DLD1 (cell line): ENCODE results near the gene INTS11.

Experiments used
- in situ Hi-C: cut with HindIII; loops from 2 replicates; pipeline ENCODE4 v1.10.0; 2017; ENCODE audit warnings: low sequenced_read_pairs

Gene INTS11

DNA sequence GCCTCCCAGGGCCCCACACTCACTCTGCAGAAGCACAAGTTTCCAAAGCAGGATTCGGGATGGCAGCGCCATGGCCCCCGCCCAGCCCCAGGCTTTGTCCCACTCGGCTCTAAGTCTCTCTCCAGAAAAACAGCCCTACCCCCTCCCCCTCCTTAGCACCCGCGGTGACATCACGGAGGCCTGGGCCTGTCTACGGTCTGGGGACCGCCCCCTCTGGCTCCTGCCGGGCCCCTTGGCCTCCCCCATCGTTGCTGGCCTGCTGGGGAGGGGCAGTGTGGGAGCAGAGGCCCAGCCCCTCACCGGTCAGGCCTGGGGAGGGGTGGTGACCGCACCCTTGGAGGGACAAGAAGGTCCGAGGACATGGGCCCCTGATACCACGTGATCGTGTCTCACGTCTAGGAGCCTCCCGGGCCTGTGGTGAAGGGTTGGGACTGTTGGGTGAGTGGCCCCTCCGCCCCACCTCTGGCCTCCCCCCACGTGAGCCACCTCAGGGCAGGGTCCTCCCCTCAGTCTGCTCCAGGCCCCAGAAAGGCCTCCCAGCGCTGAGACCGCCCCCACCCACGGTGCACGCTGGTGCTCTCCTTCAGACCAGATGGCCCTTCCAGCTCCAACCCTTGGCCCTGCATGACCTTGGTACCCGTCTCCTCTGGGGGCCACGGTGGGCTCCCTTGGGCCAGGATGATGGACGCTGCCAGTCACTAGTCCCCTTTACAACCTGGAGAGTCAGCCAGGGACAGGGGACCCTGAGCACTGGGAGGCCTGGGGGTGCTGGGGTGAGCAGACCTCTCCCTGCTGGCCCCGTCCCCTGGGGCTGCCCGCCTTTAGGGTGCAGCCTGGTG lies 34.2 kb upstream of the INTS11 start, which contains the start of gene MXRA8:
Gene MXRA8 (minus strand): TSS at position 123 of the 839 bp plus-strand sequence. CDS start 51 bp downstream, at position 72.
- in situ Hi-C loops = no loop called here

DNA sequence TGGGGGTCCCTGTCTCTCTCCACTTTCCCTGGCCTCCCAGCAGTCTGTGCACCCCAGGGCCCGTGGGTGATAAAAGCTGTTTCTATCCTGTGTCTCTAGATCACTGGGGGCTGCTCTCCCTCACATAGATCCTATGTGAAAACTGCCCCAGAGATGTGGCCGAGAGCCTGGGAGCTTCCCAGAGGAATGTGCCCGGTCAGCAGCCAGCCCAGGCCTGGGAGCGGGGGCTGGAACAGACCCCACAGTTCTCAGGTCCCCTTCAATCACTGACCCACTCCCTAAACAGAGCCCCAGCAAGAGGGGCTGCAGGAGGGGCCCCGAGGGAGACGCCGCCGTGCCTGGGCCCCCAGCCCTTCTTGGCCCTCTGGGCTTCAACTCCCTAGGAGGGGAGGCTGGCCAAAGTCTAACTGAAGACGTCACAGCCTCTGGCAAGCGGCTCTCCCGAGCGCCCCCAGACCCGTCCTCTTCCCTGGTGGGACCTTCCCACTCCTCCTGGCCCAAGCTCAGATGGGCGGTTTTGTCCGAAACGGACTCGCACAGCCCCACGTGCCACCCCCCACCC lies 33.5 kb upstream of the INTS11 start:
- in situ Hi-C loops = no loop called here

DNA sequence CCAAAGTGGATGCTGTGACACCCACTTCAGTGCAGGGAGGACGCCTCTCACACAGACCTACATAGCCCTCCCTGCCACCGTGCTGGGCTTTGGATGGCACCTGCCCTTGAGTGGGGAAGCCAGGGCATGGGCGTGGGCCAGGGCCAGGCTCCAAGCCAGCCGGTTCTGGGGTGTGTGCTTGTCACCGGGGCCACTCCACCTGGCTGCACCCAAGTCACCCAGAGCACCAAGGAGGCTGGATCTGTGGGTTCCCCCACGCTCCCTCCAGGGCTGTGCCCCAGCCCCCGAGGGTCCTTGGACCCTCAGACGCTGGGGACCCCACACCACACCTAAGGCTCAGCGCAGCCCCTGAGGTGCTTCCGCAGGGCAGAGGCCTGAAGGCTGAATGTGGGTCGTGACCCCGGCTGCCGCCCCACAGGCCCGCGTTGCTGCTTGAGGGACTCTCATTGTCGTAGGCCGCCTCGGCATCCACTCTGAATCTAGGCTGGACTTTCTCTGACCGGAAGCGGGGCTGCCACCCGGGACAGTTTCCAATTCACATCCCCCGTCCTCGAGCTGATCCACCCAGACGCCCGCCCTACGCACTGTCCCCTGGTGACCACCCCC lies 32.4 kb upstream of the INTS11 start:
- in situ Hi-C loops = no loop called here

DNA sequence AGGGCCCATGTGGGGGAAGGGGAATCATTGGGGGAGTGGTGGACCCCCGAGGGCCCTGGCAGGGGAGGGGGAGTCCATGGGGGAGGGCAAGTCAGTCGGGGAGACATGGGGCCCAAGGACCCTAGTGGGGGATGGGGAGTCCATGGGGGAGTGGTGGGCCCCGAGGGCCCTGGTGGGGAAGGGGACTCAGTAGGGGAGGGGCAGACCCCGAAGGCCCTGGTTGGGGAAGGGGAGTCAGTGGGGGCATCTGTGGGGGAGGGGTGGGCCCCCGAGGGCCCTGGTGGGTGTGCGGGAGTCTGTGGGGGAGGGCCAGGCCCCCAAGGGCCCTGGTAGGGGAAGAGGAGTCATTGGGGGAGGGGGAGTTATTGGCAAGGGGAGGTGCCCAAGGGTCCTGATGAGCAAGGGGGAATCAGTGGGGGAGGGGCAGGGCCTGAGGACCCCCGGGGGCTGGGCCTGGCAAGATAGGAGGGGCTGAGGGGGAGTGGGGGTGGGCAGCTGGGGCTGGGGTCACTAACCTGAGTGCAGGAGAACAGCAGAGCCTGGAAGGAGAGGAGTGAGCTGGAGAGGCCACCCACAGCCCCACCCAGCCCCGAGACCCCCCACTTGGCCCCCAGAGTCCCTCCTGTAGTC lies 31.8 kb upstream of the INTS11 start:
- in situ Hi-C loops = no loop called here

DNA sequence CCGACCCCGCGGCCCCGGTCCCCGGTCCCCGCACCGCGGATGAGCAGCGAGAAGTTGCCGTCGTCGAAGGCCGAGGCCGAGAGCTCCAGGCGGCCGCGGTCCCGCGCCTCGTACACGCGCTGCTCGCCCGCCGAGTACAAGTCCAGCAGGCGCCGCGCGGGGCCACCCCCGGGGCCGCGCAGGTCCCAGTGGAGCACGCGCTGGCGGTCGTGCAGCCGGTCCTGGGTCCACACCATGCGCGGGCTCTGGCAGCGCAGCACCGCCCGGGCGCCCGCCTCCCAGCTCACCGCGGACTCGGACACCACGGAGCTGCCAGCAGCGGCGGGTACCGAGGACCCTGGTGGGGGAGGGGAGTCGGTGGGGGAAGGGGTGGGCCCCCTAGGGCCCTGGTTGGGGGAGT lies 31.0 kb upstream of the INTS11 start:
- in situ Hi-C loops = no loop called here

DNA sequence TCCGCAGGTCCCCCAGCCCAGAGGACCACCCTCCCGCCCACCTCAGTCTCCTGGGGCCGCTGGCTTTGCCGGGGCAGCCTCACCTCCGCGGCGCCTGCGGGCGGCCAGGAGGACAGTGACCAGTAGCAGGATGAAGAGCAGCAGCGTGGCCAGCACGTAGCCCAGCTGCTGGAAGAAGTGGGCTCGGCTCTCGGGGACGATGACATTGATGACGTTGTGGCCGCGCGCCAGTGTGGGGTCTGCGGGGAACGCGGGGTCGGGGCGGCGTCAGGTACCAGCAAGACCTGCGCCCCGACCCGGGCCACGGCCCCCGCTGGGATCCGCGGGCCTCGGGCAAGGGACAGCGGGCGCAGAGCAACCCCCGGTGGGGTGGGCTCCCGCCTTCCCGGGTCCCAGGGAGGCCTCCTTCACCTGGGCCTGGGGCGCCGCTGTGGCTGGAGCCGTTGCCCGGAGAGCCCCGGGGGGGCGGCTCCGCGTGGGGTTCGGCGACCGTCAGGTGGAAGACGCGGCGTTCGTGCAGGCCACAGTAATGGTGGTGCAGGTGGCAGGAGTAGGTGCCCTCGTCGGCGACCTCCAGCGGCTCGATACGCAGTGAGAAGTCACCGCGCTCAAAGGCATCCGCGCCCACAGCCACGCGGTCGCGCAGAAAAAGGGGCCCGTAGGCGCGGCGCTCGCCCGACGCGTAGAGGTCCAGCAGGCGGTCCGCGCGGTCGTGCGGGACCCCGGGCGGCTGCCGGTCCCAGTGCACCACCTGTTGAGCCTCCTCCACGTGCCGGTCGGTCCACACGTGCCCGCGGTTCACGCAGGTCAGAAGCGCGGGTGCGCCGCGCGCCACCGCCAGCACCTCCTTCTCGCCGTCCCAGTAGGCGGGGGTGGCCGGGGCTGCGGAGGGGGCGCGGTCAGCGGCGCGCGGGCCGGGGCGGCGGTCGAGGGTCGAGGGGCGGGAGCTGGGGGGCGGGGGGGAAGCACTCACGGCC lies 30.1 kb upstream of the INTS11 start:
- in situ Hi-C loops = no loop called here

DNA sequence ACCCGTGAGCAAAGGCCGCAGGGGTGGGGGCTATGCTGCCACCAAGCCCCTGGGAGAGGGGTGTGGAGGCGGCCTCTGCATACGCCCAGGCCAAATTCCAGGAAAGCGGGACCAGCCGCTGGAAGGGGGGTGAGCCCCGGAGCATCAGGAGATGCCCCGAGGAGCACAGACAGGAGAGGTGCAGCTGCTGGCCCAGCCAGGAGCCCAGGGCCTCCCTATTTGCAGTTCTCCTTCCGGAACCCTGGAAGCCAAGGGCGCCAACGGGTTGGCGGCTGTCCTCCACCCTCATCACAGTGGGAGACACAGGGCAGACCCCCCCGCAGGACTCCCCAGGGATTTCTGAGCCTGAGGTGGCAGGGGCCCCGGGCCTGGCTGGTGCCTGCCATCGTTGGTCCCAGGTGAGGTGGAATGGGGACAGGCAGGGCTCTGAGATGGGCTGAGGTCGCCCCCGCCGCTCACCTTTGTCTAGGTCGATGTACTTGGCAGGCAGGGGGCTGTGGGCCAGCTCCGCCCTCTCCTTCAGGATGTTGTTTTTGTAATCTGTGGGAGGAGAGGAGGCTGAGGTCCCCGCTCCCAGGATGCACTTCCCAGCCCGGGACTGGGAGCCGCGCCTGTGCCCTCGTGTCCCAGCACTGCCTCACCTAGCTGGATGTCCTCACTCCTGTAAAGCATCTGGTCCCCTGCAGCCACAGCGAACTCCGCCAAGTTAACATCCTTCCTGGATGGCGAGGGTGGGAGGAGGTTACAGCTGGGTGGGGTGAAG lies 29.1 kb upstream of the INTS11 start:
- in situ Hi-C loops = no loop called here

DNA sequence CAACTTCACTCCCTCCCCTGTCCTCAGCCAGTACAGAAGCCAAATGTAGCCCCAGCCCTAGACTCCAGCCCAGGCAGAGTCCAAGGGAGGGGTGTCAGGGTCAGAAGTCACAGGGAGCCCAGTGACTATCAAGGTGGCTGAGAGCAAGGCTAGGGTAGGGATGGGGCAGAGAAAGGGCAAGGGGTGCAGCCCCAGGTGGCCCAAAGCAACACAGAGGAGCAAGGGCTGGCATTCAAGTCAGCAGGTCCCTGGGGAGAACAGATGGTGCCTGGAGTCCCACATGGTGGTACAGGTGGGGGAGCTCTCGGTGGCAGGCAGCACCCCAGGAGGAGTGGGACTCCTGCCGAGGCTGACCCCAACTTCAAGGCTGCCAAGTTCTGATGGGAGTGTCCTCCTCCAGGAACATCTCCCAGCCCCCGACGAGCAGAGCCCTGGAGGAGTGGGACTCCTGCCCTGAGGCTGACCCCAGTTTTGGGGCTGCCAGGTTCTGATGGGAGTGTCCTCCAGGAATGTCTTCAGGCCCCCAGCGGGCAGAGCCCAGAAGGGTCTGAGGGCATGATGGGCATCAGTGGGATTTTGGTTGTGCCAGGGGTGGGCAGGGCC lies 28.4 kb upstream of the INTS11 start:
- in situ Hi-C loops = no loop called here

DNA sequence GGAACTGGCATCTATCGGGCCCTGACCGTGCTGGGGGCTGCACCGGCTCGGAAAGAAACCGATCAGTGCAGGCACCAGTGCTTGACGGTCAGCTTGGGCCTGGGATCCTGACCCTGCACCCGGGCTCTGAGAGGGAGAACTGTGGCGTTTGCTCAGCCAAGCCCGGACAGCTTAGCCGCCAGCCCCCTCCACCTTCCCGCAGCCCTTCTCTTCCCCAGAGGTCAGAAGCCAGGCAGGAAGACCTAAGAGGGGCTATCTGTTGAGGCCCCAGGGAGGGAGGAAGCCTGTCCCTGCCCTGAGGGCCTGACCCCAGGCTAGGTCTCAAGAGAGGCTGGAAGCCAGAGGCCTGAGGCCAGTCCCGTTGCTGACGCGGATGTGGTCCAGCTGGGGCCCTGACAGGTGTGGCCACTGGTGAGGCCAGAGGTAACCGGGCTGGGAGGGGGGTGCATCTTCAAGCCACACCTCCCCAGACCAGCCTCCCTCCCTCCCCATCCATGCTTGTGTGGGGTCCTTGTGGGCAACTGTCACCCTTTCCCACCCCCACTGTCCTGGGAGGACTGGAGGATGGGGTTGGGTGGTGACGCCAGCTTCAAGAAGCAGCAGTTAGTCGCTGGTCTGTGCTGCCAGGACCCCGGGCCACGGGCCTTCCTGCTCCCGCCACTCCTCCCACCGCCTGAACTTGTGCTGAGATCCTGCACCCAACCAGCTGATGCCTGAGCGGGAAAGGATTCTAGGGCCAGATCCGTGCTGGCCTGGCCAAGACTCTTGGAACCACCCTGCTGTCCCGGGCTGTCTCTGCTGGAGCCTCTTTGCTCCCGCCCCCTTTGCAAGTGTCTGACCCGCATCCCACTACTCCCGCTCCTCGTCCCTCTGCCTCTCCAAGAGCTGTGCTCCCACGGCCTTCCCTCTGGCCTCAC lies 27.3 kb upstream of the INTS11 start:
- in situ Hi-C loops = no loop called here

DNA sequence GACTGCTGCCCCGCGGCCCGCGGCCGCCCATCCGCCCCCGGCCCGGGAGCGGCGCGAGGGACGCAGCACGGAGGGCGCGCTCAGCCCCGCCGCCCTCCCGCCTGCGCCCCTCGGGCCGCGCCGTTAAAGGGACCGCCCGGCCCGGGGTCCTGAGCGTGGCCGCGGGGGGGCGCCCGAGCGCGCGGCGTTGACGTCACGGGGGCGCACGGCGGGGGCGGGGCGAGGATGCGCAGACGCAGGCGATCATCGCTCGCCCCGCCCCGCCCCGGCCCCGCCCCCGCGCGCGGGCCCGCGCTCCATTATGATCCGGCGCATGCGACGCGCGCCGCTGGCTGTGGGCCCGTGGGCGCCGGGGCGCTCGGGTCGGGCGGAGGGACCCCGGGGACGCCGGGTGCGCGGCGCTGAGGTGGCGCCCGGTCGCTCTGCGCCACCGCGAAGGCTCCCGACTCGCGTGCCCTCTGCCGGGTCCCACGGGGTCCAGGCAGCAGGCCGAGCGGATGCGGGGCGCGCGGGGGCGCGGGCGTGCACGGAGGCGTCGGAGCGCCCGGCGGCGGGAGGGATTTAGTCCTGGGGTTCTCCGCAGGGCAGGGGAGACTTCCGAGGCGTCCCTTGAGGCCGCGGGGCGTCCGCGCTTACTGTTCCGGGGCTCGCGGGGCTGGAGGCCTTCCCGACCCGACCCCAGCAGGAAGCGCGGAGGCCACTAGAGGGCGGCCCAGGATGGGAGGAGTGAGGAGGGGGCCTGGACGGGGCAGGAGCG lies 25.0 kb upstream of the INTS11 start, which contains the start of gene DVL1:
Gene DVL1 (minus strand): TSS at position 163 of the 757 bp plus-strand sequence. CDS start 353 bp downstream, outside the sequence.
- in situ Hi-C loops = no loop called here

DNA sequence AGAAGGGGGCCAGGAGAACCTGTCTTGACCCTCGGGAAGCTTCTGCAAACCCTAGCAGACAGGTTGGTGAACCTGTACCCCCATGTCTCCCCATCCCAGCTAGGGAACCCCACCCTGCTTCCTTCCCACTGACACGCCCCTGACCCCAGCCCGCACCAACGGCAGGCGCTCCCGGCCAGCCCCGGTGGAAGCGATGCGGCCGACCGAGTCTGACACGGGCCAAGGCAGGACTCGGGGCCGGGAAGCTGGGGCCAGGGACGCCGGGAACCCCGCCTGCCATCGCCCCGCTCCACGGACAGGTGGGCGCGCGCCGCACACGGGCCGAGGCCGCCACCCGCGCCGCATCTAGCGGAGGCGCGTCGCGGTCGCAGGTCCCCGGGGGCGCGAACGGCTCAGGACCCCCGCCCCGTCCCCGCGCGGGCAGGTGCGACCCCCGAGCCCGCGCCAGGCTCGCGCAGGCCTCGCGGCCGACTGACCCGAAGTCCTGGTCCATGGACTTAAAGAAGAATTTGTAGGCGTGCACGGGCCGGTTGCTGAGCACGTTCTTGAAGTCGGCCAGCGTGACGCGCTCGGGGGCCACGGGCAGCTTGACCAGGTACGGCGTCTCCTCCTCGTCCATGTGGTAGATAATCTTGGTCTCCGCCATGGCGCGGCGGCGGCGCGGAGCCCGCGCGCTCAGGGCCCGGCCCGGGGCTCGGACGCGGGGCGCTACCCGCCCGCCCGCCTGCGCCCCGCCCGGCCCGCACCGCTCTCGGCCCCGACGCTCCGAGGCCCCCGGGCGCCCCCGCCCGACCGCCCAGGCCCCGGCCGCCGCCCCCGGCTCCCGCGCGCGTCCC lies 24.2 kb upstream of the INTS11 start:
- in situ Hi-C loops = no loop called here

DNA sequence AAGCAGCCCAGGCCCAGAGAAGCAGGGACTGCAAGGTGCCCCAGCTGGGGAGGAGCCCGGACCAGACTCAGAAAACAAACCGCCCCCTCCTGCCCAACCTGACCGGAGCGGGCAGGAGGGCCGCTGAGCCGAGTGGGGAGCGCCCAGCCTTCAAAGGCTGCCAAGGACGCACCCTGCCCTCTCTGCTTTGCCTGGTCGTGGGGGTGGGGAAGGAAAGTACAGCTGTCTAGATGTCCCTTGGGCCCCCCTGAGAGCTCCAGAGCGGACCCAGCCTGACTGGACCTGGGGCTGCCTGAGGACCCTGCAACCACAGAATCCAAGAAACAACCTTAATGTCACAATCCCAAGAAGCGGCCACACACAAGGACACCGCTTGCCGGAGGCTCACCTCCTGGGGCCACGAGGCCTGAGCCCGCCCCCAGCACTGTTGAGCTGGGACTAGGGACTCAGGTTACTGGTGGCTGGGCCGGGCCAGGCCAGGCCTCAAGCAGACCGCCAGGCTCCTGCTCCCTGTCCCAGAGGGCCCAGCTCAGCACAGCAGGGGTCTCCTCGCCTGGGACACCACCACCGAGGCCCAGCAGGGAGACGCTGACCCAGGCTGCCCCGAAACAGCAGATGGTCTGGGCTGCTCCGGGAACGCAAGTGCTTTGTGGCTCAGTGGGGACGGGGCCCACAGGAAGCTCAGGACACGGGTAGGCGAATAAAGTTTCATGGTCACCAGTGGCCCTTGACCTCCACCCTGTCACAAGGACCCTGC lies 23.4 kb upstream of the INTS11 start:
- in situ Hi-C loops = no loop called here

DNA sequence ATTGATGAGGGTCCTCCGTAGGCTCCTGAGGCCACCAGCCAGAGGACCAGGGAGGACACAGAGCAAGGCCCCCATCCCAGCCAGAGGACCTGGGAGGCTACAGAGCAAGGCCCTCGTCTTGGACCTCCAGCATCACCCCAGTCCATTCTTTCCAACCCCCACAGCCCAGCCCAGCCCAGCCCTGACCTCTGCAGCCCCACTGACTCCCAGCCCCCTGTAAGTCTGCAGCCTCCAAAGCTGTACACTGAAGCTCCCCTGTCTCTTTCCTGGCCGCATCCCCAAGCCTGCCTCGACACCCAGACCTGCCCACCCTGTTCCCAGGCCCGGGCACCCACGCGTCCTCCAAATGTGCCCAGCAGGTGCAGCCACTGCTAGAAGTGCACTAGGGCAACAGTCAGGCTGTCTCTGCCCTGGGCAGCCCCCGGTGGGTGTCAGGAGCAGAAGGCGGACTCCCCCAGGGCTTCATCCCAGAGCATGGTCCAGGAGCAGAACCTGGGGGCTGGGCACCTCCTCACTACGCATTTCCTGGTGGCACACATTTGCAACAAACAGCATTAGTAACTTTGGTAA lies 22.7 kb upstream of the INTS11 start:
- in situ Hi-C loops = no loop called here

DNA sequence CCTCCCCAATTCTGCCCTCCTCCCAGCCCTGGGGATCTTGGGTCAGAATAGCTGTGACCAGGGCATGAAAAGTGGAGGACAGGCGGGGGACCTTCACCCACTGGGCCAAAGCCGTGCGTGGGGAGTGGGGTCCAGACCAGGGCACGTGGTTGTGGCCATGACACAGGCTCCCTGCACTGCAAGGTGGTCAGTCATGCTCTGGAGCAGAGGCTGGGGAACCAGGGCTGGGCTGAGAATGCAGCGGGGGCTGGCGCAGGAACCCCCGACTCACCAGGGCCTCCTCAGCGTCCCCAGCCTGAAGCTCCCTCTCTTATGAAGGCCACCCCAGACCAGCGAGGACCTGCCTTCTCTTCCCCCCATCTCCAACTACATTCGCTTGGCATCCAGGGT lies 22.0 kb upstream of the INTS11 start:
- in situ Hi-C loops = no loop called here

DNA sequence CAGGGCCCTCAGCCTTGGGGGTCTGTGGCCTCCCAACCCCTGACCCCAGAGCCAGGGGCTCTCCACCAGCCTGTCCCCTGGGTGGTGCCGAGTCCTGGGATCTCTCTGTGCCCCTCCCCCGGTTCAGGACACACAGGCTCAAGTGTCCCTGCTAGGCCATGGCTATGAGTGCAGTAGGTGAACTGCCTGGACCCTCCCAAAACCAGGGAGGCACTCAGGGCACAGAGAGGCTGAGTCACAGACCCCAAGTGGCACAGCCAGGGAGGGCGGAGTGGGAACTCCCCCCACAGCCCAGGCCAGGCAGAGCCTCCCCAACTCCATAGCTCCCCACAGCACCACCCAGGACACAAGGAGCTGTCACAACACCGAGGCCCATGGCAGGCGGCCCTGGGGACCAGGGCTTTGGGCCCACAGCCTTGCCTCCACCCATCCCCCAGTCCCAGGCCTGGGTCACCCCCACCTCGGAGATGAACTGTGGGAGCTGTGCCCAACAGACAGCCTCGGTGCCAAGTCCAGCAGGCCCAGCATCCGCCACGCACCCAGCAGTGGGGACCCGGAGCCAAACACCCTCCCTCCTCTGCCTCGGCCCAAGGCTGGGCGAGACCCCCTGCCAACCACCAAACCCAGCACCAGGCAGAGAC lies 21.5 kb upstream of the INTS11 start:
- in situ Hi-C loops = no loop called here
